A549 (cell line): ENCODE measurements around the gene NCS1.

Experiments
- HDAC2 ChIP-seq: fragments of 200-600 bp; sonication (generic); IDR thresholded peaks from 2 replicates; pipeline ENCODE4 v1.6.1; 2016
- SMC3 ChIP-seq: fragments of >200 bp; sonication (Bioruptor Twin); formaldehyde crosslinking; IDR thresholded peaks from 3 replicates; pipeline ENCODE4 v1.6.1; 2018; ENCODE audit warnings: inconsistent platforms
- TF ChIP-seq, protein P1 (sequence below): fragments of >200 bp; sonication (Bioruptor Twin); formaldehyde crosslinking; IDR thresholded peaks from 3 replicates; pipeline ENCODE4 v1.5.1; 2016
- TF ChIP-seq, protein P2 (sequence below): fragments of 200-600 bp; sonication (generic); IDR thresholded peaks from 2 replicates; pipeline ENCODE4 v1.6.1; 2016; ENCODE audit warnings: antibody characterized with exemption, mild to moderate bottlenecking, moderate library complexity

DNA sequence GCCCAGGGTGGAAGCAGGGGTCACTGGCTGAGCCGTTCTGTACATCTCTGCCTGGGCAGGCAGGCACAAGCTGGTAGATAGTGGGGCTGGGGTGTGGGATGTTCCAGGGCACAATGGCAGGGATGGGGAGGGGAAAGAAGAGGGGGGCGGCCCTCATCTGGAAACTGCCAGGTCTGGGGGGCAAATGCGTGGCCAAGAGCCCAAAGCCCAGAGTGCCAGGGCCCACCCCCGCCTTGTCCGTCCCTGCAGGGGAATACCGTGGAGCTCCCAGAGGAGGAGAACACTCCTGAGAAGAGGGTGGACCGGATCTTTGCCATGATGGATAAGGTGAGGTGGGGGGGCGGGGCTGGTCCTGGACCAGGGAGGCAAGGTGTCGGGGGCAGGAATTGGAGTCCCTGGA, 50.6 kb downstream of the NCS1 start:
- TF ChIP-seq, protein P1, sequence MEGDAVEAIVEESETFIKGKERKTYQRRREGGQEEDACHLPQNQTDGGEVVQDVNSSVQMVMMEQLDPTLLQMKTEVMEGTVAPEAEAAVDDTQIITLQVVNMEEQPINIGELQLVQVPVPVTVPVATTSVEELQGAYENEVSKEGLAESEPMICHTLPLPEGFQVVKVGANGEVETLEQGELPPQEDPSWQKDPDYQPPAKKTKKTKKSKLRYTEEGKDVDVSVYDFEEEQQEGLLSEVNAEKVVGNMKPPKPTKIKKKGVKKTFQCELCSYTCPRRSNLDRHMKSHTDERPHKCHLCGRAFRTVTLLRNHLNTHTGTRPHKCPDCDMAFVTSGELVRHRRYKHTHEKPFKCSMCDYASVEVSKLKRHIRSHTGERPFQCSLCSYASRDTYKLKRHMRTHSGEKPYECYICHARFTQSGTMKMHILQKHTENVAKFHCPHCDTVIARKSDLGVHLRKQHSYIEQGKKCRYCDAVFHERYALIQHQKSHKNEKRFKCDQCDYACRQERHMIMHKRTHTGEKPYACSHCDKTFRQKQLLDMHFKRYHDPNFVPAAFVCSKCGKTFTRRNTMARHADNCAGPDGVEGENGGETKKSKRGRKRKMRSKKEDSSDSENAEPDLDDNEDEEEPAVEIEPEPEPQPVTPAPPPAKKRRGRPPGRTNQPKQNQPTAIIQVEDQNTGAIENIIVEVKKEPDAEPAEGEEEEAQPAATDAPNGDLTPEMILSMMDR = no peak
- TF ChIP-seq SMC3 (no peak), HDAC2 (no peak)
- TF ChIP-seq, protein P2, sequence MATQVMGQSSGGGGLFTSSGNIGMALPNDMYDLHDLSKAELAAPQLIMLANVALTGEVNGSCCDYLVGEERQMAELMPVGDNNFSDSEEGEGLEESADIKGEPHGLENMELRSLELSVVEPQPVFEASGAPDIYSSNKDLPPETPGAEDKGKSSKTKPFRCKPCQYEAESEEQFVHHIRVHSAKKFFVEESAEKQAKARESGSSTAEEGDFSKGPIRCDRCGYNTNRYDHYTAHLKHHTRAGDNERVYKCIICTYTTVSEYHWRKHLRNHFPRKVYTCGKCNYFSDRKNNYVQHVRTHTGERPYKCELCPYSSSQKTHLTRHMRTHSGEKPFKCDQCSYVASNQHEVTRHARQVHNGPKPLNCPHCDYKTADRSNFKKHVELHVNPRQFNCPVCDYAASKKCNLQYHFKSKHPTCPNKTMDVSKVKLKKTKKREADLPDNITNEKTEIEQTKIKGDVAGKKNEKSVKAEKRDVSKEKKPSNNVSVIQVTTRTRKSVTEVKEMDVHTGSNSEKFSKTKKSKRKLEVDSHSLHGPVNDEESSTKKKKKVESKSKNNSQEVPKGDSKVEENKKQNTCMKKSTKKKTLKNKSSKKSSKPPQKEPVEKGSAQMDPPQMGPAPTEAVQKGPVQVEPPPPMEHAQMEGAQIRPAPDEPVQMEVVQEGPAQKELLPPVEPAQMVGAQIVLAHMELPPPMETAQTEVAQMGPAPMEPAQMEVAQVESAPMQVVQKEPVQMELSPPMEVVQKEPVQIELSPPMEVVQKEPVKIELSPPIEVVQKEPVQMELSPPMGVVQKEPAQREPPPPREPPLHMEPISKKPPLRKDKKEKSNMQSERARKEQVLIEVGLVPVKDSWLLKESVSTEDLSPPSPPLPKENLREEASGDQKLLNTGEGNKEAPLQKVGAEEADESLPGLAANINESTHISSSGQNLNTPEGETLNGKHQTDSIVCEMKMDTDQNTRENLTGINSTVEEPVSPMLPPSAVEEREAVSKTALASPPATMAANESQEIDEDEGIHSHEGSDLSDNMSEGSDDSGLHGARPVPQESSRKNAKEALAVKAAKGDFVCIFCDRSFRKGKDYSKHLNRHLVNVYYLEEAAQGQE = no peak
